Fibroblast of skin of abdomen (primary cell): ENCODE results near the gene FBXL14.
"Not testable (repeated sequence)": the region's sequence is repeated elsewhere in the genome, so short reads cannot be mapped to it uniquely, and the experiment has no call there.

Experiments used
- DNase-seq: peaks from one replicate; pipeline ENCODE4 v3.0.0-alpha.2; 2013

The FBXL14 gene

DNA sequence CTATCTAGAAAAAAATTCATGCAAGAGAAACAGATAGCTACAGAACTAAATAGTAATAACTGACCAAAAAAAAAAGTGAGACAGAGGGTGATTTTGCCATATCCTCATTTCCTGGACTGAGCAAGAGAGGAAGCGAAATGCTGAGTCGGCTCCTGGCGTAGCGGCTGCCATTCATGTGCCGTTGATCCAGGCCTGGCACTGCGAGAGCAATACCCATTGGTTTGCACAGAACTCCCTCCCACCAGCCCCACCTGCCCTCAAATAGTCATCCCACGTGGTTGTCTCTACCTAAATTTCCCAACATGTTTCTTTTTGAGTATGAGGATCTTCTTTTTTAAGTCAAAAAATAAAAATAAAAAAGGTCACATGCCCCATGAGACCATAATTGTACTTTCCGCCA lies 25.2 kb upstream of the FBXL14 start:
- no peak for DNase-seq

GRCh38 chr12:1619159-1619558 lies 24.8 kb upstream of the FBXL14 start:
- no peak for DNase-seq

DNA sequence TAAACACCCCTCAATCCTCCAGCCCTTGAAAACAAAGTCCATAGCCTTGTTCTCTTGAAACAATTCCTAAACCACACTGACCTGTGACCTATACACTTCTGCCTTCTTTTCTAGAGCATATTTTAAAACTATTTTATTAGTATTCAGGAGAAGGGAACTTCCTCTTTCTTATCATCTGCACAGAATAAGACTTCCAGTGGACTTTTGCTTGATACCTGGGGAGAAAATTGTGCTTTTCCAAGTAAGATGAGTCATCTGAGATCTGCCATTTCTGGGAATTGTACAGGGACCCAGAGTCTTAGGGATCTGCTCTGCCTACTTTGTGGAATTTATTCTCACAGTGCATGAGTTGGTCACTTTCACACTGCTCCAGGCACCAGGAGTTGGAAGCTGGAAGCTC lies 24.1 kb upstream of the FBXL14 start:
- DNase-seq = no peak

DNA sequence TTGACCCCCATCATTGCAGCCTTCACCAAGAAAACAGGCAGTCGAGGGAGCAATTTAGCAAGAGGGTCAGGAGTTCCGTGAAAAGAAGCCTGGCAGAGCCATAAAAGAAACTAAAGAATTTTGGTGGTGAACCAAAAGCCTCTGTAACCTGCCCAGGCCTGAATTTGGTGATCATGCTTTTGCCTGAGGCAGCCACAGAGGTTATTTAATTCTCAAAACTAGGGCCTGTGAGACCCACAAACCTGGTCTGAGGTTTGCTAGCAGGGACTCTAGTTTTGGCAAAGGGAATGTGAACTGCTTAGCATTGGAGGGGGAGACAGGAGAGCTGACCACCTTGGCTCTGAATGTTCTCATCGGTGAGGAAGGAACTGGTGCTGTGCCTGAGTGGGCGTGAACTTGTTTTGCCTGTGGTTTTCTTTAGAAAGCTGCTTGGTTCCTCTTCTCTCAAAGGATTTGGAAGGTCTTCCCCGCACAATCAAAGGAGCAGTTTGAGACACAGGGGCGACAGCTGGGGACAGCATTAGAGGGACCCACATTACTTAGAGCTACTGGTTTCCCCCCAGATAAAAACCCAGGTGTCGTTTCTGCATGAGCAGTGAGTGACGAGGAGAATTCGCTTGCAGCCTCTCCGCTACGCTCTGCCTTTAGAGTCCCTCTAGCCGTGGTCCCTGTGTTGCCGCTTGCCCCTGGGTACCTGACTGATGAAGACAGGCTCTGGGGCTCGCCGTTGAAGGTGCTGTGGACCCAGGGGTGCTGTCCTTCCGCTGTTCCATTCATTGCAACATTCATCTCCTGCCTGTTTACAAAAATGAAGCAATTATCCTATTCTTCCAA lies 22.1 kb upstream of the FBXL14 start:
- no peak for DNase-seq

- DNase-seq = no peak
These were observed 20.0 kb upstream of the FBXL14 start for GRCh38 chr12:1614360-1614759.

- no peak for DNase-seq
These were observed 19.5 kb upstream of the FBXL14 start for GRCh38 chr12:1613860-1614259.

GRCh38 chr12:1611803-1612572 lies 17.6 kb upstream of the FBXL14 start:
- peak; percentile 93 for DNase-seq

DNA sequence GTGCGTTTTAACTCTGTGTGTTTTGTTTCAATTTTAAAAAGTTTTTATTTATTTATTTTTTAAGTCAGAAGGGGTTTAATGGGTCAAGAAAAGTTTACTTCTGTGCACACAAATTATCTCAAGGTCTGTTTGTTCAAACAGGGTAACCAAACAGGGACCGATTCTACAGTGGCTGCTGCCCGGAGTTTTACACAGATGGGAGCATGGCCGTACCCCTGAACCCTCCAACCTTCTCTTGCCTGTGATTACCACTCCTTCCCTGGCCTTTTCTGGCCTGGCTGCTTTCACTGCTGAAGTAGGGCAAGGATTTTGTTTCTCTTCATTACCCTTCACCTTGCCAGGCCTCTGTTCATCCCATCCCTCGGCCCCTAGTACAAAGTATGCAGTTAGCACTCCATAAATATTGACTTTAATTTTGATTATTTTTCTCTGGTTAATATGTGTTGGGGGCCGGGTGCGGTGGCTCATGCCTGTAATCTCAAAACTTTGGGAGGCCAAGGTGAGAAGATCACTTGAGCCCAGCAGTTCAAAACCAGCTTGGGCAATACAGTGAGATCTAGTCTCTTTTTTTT lies 15.8 kb upstream of the FBXL14 start:
- DNase-seq = no peak

GRCh38 chr12:1608713-1609119 lies 14.3 kb upstream of the FBXL14 start:
- DNase-seq = no peak

GRCh38 chr12:1607940-1608712 lies 13.7 kb upstream of the FBXL14 start:
- DNase-seq = peak; percentile 77

DNA sequence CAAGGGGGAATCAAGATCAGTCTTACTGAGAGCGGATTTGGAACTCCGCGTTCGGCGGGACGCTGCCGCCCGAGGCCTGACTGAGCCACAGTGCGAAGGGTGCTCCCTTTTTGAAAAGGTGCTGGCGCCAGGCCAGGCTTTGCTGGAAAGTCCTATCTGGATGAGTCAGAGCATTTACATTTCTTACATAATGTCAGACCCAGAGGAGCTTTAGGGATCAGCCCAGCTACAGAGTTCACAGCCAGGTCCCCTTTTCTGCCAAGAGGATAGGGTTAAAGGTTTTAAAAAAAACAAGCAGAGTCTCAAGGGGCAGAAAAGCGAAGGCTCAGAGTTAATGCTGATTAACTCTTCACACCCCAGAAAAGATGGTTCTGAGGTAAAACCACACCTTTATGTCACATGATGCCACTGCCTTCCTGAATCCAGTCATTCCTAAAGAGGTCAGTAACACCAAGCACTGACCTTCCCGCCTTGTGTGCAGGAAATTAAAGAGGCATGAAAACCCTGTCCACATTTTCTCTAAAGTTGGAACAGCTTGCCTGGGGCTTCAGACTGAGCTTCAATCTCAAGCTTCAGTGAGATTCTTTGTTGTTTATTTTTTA lies 11.7 kb upstream of the FBXL14 start:
- peak; percentile 89 for DNase-seq

DNA sequence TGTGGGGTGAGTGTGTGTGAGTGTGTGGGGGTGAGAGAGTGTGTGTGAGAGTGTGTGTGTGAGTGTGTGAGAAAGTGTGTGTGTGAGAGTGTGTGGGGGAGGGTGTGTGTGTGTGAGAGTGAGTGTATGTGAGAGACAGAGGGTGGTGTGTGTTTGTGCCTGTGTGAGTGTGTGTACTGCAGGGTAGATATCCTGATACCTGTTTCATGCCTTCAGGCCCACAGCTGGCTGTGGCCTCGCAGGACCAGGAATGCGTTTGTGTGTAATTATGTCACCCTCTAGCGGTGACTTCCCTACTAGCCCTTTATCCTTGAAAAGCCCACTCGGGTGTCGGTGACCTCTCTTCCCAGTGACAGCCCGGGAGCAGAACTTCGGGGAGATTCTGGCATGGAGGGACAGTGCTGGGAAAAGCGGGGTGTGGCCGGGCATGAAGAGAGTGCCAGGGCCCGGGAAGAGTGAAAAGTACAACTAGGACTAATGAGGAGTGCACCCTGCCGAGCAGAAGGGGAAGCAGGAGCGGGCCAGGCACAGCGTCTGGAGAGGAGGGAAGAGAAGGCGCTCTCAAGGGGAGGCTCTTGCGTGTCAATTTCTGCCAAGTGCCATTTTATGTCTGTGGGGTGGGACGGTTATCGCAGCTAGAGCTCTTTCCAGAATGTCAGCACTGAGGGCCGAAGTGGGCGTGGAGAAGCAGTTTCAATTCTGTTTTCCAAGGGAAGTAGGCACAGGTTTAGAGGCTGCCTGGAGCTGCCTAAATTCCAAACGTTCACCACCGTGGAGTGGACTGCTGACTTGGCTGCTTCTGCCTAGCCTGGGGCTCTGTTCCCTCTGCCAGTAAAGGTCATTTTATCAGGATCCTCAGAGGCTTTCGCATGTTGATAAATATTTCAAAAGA lies 11.0 kb upstream of the FBXL14 start:
- peak; percentile 84 for DNase-seq

- DNase-seq = no peak
These were observed 10.1 kb upstream of the FBXL14 start for GRCh38 chr12:1604464-1604863.

DNA sequence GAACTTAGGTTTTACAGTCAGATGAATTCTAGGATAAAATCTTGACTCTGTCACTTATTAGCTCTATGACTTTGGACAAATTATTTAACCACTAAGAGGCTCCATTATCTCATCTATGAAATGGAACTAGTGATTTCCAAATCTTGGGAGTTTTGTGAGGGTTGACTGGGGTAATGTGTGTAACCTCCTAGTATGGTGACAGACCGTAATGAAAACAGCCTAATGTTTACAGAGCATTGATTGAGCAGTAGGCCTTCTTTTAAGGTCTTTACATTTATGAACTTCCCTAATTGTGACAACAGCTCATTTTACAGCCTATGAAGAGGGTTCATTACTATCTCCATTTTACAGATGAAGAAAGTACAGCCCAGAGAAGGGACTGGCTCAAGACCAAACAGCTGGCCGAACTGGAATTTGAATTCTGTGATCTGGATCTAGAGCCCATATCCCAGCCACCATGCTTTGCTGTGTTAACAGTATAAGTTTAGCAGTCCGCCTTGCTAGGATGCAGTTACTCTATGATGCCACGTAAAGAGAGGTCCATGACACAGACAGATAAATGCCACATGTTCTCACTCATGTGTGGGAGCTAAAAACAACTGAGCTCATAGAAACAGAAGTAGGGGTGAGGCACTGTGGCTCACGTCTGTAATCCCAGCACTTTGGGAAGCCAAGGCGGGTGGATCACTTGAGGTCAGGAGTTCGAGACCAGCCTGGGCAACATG lies 9.1 kb upstream of the FBXL14 start:
- peak; percentile 54 for DNase-seq

DNA sequence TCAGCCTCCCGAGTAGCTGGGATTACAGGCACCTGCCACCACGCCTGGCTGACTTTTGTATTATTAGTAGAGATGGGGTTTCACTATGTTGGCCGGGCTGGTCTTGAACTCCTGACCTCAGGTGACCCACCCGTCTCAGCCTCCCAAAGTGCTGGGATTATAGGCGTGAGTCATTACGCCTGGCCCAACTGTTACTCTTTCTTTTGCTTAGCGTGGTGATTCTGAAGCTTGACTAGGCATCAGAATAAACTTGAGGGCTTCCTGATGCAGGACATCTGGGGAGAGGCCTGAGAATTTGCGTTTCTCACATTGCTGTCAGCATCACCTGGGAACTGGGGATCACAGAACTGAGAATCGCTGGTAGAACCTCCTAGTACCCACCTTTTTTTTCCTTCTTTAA lies 8.3 kb upstream of the FBXL14 start:
- not testable (repeated sequence) for DNase-seq

- no peak for DNase-seq
These were observed 4.4 kb upstream of the FBXL14 start for GRCh38 chr12:1598757-1599156.

DNA sequence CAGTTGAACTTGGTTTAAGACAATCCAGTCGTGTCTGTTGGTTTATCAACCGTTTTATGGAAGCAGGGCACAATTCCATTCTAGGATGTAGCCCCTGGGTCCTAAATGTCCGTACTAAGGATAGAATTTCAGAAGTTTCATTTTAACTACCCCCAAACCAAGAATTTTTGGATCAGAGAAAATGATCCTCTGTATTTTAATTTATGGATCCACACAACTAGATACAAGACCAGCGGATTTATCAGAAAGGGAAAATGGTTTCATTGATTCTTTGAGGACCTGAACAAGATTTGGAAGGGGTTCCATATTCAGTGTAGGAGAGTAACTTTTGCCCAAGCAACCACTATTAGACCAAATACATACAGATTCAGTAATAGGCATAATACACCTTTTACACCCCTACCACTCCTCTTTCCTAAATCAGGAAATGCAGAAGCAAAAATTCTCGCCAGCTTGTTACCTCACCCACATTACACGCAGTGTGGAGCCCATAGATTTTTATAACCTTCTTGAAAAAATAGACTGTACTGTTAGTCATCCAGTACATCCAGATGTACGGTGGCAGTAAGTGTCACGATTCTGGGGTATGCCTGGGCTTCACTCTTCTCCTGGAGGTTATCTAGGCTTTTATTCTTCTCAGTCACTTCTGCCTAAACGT lies 1.4 kb upstream of the FBXL14 start:
- DNase-seq = no peak

DNA sequence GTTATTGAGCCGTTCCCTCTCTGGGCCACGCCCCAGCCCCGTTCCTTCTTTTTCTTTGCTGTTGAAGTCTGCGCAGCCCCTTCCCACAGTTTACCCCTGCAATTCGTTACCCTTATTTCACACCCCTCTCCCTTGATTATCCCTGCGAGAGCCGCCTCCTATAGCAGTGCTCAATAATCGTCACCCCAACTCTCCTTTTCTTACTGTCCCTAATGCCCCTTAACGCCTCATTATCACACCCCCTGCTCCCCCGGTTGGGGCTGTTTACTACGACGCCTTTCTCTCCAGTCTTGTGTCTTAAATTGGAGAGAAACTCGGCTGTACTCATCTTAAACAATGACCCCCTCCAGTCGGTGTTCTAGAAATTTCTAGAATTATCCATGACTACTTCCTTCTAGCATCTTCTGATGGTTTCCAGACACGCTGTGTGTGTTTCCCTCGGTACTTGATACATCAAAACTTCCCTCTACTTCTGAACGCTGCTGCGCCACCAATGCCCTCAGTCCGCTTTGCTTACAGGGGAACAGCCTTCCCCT lies 713 bp upstream of the FBXL14 start:
- DNase-seq = no peak

GRCh38 chr12:1594006-1594260 lies 448 bp downstream of the FBXL14 start:
- no peak for DNase-seq
